ENCODE results near the gene PDE6B. TPM values are rescaled to one million over a fixed set of nuclear protein-coding genes. Genes with fewer than 3 reads are reported as not detected.

Gene PDE6B
- total RNA-seq, 4 donors from 2014 or later: not detected

GRCh38 chr4:600850-601515, 24.4 kb upstream of the PDE6B start:
- peaks cover 0 to 3% (median 0%) of the 10 kb centered on the region in 3 donors for H3K27me3 ChIP-seq
- in situ Hi-C loops (cut with MboI; ENCODE audit: low sequenced_read_pairs in 4 of 4) (no loop called here), intact Hi-C loops (cut with DNase I; ENCODE audit: low total_unique reads) (no loop called here)
- no peaks in the 10 kb centered on the region for H3K9me3 ChIP-seq
- no peaks in the 10 kb centered on the region for H3K4me1 ChIP-seq
- DNase-seq: no peak
- no peak overlapping the region for H3K27ac ChIP-seq
- TF ChIP-seq CTCF (IDR thresholded peaks at IDR 0.05 in 4 of 5, conservative IDR thresholded peaks at IDR 0.05 in 1 of 5) (no peak), POLR2A (IDR thresholded peaks at IDR 0.05) (no peak)
- H3K4me3 ChIP-seq: no peak overlapping the region
- ATAC-seq: no peak
- H3K36me3 ChIP-seq: no peaks in the 10 kb centered on the region

GRCh38 chr4:601612-602558, 23.5 kb upstream of the PDE6B start:
- Histone ChIP-seq H3K27me3 (peaks cover 0 to 3% (median 0%) of the 10 kb centered on the region in 3 donors), H3K9me3 (no peaks in the 10 kb centered on the region), H3K4me3 (no peak overlapping the region), H3K4me1 (no peaks in the 10 kb centered on the region), H3K27ac (no peak overlapping the region), H3K36me3 (no peaks in the 10 kb centered on the region)
- no peak for DNase-seq
- TF ChIP-seq POLR2A (IDR thresholded peaks at IDR 0.05) (no peak), CTCF (IDR thresholded peaks at IDR 0.05 in 4 of 5, conservative IDR thresholded peaks at IDR 0.05 in 1 of 5) (no peak)
- intact Hi-C loops (cut with DNase I; ENCODE audit: low total_unique reads) (no loop called here), in situ Hi-C loops (cut with MboI; ENCODE audit: low sequenced_read_pairs in 4 of 4) (no loop called here)
- no peak for ATAC-seq

- in situ Hi-C loops (cut with MboI; ENCODE audit: low sequenced_read_pairs in 4 of 4) (no loop called here), intact Hi-C loops (cut with DNase I; ENCODE audit: low total_unique reads) (no loop called here)
- no peaks in the 10 kb centered on the region for H3K9me3 ChIP-seq
- no peak overlapping the region for H3K4me3 ChIP-seq
- H3K36me3 ChIP-seq: no peaks in the 10 kb centered on the region
- ATAC-seq (no peak), DNase-seq (no peak)
- peaks cover 0 to 3% (median 0%) of the 10 kb centered on the region in 3 donors for H3K27me3 ChIP-seq
- H3K27ac ChIP-seq: no peak overlapping the region
- H3K4me1 ChIP-seq: no peaks in the 10 kb centered on the region
- TF ChIP-seq POLR2A (IDR thresholded peaks at IDR 0.05) (no peak), CTCF (IDR thresholded peaks at IDR 0.05 in 4 of 5, conservative IDR thresholded peaks at IDR 0.05 in 1 of 5) (no peak)
These were observed 22.8 kb upstream of the PDE6B start for GRCh38 chr4:602559-602942.

DNA sequence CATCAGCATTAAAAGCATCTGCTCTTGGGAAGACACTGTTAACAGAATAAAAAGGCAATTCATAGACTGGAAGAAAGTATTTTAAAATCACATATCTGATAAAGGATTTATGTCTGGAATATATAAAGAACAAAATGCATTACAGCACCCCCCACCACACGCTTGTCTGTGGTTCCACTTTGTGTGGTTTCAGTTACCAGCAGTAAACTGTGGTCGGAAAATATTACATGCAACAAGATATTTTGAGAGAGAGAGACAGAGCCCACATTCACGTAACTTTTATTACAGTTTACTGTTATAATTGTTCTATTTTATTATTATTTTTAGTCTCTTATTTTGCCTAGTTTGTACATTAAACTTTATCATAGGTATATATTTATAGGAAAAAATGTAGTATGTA, 21.2 kb upstream of the PDE6B start:
- no peaks in the 10 kb centered on the region for H3K9me3 ChIP-seq
- in situ Hi-C loops (cut with MboI; ENCODE audit: low sequenced_read_pairs in 4 of 4) (no loop called here), intact Hi-C loops (cut with DNase I; ENCODE audit: low total_unique reads) (no loop called here)
- TF ChIP-seq CTCF (IDR thresholded peaks at IDR 0.05 in 4 of 5, conservative IDR thresholded peaks at IDR 0.05 in 1 of 5) (no peak), POLR2A (IDR thresholded peaks at IDR 0.05) (no peak)
- H3K4me1 ChIP-seq: no peaks in the 10 kb centered on the region
- H3K4me3 ChIP-seq: no peak overlapping the region
- ATAC-seq (no peak), DNase-seq (no peak)
- H3K27me3 ChIP-seq: no peaks in the 10 kb centered on the region
- no peaks in the 10 kb centered on the region for H3K36me3 ChIP-seq
- H3K27ac ChIP-seq: no peak overlapping the region

Measured in gastrocnemius medialis (tissue), 4 donors.